MV-4-11 (cell line): ENCODE data around the gene CD38.
A peak's percentile ranks its signal among the peaks of the same experiment; 100 is the strongest.

Experiments used
- DNase-seq: peaks from one replicate; lab custom pipeline; 2025; lab: John Stamatoyannopoulos, UW

CD38 gene

DNA sequence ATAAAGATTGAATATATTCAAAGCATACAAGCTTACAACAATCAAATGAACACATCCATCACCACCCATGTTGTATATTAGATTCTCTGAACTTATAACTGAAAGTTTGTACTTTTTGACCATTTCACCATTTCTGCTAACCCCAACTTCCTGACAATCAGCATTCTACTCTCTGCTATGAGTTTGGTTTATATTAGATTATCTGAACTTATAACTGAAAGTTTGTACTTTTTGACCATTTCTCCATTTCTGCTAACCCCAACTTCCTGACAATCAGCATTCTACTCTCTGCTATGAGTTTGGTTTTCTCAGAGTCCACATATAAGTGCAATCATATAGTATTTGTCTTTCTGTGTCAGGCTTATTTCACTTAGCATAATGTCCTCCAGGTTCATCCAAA, 15.7 kb upstream of the CD38 start:
- DNase-seq, result peak; percentile 70

- DNase-seq, result no peak
Observed at GRCh38 chr4:15765391-15765790, 12.7 kb upstream of the CD38 start.

GRCh38 chr4:15765910-15766697, 12.0 kb upstream of the CD38 start:
- DNase-seq, result peak; percentile 66

GRCh38 chr4:15766821-15767220, 11.3 kb upstream of the CD38 start:
- DNase-seq, result no peak

- DNase-seq, result no peak
Observed at GRCh38 chr4:15769202-15769601, 8.9 kb upstream of the CD38 start.

- no peak for DNase-seq
Observed at GRCh38 chr4:15771216-15772058, 6.7 kb upstream of the CD38 start.

DNA sequence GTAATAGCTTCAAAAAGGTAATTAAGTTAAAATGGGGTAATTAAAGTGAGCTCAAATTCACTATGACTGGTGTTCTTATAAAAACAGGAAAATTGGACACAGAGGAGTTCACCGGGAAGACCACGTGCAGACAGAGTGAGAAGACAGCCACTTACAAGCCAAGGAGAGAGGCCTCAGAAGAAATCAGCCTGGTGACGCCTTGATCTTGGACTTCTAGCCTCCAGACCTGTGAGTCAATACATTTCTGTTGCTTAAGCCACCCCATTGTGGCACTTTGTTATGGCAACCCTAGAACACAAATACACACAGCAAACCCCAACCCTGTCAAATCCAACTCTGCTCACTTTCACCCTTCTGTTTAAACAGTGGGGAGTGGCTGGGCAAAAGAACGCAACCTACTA, 4.1 kb upstream of the CD38 start:
- DNase-seq, result peak; percentile 69

- DNase-seq, result no peak
Observed at GRCh38 chr4:15776871-15777648, 1.1 kb upstream of the CD38 start.

DNA sequence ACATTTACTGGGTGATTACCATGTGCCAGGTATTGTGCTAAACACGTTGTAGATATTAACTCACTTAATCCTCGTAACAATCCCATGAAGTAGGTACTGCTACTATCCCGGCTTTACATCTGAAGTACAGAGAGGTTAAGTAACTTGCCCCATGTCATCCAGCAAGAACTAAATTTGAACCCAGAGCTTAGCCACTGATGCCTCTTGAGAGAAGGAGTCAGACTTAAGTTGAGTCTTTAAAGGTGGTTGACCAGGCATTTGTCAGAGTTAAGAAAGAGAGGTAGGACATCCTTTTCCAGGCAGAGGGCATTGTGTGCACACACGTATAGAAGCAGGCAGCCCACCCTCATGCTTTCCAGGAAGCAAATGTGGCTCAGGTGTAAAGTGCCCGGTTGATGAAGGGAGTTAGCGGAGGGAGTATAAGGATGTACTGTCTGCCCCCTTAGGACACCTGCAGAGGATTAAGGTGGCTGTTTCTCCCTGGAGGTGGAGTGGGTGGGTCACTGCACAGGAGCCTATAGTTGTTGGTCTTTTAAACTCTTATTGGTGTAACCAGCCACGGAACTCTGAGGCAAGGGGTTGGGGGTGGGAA, 335 bp upstream of the CD38 start:
- no peak for DNase-seq

DNA sequence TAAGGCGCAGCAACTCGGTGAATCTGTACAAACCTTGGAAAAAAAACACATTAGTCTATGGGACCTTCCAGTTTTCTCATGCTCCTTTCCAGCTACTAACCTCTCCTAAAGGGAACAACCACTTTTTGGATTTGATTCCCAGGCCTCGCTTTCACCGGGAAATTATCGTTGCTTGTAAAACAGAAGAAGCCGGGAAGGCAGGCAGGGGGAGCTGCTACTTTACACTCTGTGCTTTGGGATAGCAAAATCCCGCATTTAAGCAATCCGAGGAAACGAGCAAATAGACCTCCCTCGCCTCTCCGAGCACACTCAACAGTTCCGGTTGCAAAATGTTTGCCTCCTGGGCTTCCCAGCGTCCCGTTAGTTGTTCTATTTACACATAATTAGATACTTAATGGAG, 1.2 kb downstream of the CD38 start:
- peak; percentile 44 for DNase-seq

DNA sequence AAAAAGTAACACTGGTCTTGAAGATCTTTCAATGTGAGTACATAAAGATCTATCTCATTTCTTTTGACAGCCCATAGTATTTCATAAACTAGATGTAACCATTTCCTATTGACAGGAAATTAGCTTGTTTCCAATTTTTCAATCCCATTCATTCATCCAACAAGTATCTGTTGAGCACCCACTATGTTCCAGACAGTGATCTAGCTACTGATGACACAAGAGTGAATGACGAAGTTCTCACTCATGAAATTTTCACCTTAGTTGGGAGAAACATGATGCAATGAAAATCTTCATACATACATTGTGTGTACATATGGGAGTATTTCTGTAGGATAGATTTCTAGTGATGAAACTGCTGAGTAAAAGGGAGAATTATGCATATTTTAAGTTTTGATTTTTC, 1.7 kb downstream of the CD38 start:
- peak; percentile 17 for DNase-seq

DNA sequence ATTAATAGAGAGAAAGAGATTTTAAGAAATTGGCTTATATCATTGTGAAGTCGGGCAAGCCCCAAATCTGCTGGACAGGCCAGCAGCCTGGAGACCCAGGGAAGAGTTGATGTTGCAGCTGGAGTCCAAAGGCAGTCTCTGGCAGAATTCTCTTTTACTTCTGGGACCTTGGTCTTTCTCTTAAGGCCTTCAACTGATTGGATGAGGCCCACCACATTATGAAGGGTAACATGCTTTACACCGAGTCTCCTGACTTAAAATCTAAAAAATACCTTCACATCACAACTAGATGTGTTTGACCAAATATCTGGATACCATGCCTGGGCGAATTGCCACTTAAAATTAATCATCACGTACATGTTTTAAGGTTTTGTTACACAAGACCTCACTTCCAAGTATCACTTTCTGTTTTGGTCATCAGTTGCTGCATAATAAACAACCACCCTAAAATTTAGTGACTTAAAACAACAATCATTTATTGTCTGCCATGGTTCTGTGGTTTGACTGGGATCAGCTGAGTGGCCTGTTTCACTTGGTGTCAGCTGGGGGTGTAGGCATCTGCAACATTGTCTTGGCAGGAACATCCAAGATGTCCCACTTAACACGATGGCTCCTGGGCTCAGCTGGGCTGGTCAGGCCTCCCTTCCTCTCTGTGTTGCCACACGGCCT, 3.4 kb downstream of the CD38 start:
- DNase-seq, result peak; percentile 85

GRCh38 chr4:15783676-15784075, 5.5 kb downstream of the CD38 start:
- DNase-seq, result peak; percentile 7

GRCh38 chr4:15784959-15785634, 7.0 kb downstream of the CD38 start:
- no peak for DNase-seq

DNA sequence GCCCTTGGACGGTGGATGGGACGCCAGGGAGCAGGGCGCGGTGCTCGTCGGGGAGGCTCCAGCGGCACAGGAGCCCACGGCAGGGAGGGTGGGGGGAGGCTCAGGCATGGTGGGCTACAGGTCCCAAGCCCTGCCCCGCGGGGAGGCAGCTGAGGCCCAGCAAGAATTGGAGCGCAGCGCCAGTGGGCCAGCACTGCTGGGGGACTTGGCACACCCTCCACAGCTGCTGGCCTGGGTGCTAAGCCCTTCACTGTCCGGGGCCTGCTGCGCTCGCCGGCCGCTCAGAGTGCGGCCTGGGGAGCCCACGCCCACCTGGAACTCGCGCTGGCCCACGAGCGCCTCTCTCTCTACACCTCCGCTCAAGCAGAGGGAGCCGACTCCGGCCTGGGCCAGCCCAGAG, 8.6 kb downstream of the CD38 start:
- no peak for DNase-seq

DNA sequence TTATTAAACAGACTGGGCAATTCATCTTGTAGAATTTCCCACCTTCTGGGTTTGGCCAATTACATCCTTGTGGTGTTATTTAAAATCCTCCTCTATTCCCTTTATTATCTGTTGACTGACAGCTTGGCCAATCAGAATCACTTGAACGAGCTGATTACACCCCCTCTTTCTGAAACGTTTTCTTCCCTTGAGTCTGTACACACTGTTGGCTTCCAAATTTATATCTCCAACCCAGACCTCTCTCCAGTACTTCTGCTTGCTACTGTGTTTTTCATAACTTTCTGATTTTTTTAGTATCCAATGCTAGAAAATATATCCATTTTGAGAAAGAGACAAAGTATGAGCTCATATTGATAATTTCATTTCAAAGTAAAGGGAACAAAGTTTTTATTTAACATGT, 14.8 kb downstream of the CD38 start:
- no peak for DNase-seq

DNA sequence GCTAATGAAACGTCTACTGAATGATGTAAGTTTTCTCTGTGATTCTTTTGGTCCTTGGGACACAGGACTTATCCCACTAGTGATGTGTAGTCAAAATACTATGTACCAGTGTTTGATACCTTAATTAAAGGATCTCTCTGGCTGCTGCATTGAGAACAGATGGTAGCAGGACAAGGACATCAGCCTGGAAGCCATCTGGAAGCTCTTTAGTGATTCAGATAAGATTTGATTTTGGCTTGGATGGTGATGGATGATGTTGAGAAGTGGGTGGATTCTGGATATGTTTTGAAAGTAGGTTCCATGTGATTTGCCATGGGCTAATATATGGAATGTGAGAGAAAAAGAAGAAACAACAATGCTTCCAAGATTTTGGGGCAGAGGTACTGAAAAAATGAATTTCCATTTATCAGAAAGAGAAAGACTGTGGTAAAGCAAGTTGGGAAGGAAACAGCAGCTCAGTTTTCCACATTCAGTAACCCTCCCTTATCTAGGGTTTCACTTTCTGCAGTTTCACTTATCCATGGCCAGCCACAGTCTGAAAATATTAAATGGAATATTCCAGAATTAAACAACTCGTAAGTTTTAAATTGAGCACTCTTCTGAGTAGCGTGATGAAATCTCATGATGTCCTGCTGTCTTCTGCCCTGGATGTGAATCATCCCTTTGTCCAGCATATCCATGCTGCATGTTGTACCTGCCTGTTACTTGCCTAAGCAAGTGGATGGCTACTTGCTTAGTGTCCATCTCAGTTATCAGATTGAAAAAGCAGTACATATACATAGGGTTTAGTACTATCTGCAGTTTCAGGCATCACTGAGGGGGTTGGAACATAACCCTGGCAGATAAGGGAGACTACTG, 15.6 kb downstream of the CD38 start:
- DNase-seq, result no peak

GRCh38 chr4:15794426-15794825, 16.3 kb downstream of the CD38 start:
- DNase-seq, result no peak

GRCh38 chr4:15794905-15795304, 16.8 kb downstream of the CD38 start:
- DNase-seq, result peak; percentile 14

DNA sequence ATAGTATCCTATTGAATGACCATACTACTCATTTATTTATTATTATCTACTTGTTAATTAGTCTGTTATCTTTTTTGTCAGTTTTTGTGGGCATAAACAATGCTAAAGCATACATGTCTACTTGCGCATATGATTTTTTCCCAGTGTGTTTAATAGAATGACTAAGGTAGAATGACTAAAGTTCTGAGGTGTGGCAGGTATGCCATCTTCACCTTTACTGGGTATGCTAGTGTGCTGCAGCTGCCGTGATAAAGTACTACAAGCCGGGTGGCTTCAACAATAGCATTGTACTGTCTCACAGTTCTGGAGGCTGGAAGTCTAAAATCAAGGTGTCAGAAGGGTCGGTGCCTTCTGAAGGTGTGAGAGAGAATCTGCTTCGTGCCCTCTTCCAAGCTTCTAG, 19.2 kb downstream of the CD38 start:
- no peak for DNase-seq
